IMR-90 (cell line): ENCODE results near the gene UGT1A10. TPM values are rescaled to one million over a fixed set of nuclear protein-coding genes. Genes with fewer than 3 reads are reported as not detected.

Experiments
- ATAC-seq: fragments of 200-7000 bp; cut with Tn5 transposase; 2 replicates; pipeline ENCODE4 v1.9.1; 2020; ENCODE audit warnings: low read depth, mild to moderate bottlenecking, moderate library complexity
- BruUV-seq: library from RNA; stranded (reverse); fragments of 400-500 nt; replicated peaks from 2 replicates; lab custom pipeline; 2021; lab: Mats Ljungman, UMichigan
- CTCF ChIA-PET: fragments of 300-600 bp; formaldehyde crosslinking; extraction: SDS; loops from one replicate; lab custom pipeline; 2021; ENCODE audit warnings: antibody characterized with exemption; lab: Yijun Ruan, JAX
- POLR2A ChIA-PET: fragments of 300-600 bp; sonication (Branson Sonifier 250); formaldehyde crosslinking; loops from one replicate; lab custom pipeline; 2022; ENCODE audit warnings: antibody characterized with exemption; ENCODE audit not compliant: unreplicated experiment; lab: Charles Lee
- DNase-seq: peaks from one replicate; pipeline ENCODE4 v3.0.0; 2013
- H2AFZ ChIP-seq: replicated peaks from 2 replicates; pipeline ENCODE3; 2013; ENCODE audit warnings: low read length, mild to moderate bottlenecking; ENCODE audit not compliant: poor library complexity
- H2AK5ac ChIP-seq: 2 replicates; pipeline ENCODE4 v1.6.1; 2013; ENCODE audit warnings: low read depth, low read length, inconsistent platforms
- H2AK9ac ChIP-seq: replicated peaks from 2 replicates; pipeline ENCODE3; 2013; ENCODE audit warnings: mild to moderate bottlenecking, low read depth, low read length, moderate library complexity; ENCODE audit not compliant: poor library complexity
- H2BK120ac ChIP-seq: 2 replicates; pipeline ENCODE4 v1.6.1; 2013; ENCODE audit warnings: low read depth, low read length, inconsistent platforms
- H2BK15ac ChIP-seq: 3 replicates; pipeline ENCODE4 v1.6.1; 2013; ENCODE audit warnings: low read depth, low read length, inconsistent platforms
- H2BK20ac ChIP-seq: 2 replicates; pipeline ENCODE4 v1.6.1; 2013; ENCODE audit warnings: low read depth, mild to moderate bottlenecking, inconsistent platforms, low read length, moderate library complexity
- H2BK5ac ChIP-seq: 2 replicates; pipeline ENCODE4 v1.6.1; 2013; ENCODE audit warnings: mild to moderate bottlenecking, low read depth, low read length, inconsistent platforms; ENCODE audit not compliant: poor library complexity, severe bottlenecking
- H3K14ac ChIP-seq: replicated peaks from 2 replicates; pipeline ENCODE4 v1.6.1; 2013; ENCODE audit warnings: low read depth, low read length, inconsistent platforms
- H3K18ac ChIP-seq: 2 replicates; pipeline ENCODE4 v1.6.1; 2013; ENCODE audit warnings: low read depth, low read length, control low read depth
- H3K23ac ChIP-seq: 2 replicates; pipeline ENCODE4 v1.6.1; 2013; ENCODE audit warnings: low read depth, low read length, inconsistent platforms
- H3K27ac ChIP-seq: 2 replicates; pipeline ENCODE4 v1.5.1; 2013; ENCODE audit warnings: mild to moderate bottlenecking, control low read depth, low read length; ENCODE audit not compliant: insufficient read depth
- H3K27me3 ChIP-seq: 2 replicates; pipeline ENCODE4 v1.6.1; 2013; ENCODE audit warnings: low read length; ENCODE audit not compliant: control insufficient read depth, insufficient read depth
- H3K36me3 ChIP-seq: 2 replicates; pipeline ENCODE4 v1.6.1; 2013; ENCODE audit warnings: low read length, mixed read lengths; ENCODE audit not compliant: control insufficient read depth, insufficient read depth
- H3K4ac ChIP-seq: 2 replicates; pipeline ENCODE4 v1.6.1; 2013; ENCODE audit warnings: low read depth, low read length, inconsistent platforms
- H3K4me1 ChIP-seq: 2 replicates; pipeline ENCODE4 v1.6.1; 2013; ENCODE audit warnings: low read length, mixed read lengths; ENCODE audit not compliant: control insufficient read depth, insufficient read depth
- H3K4me2 ChIP-seq: 2 replicates; pipeline ENCODE4 v1.6.1; 2013; ENCODE audit warnings: low read depth, mild to moderate bottlenecking, control low read depth, low read length, moderate library complexity
- H3K4me3 ChIP-seq: 2 replicates; pipeline ENCODE4 v1.5.1; 2013; ENCODE audit warnings: low read depth, mild to moderate bottlenecking, control low read depth, low read length, moderate library complexity; ENCODE audit not compliant: insufficient read depth
- H3K56ac ChIP-seq: 2 replicates; pipeline ENCODE4 v1.6.1; 2013; ENCODE audit warnings: low read length, inconsistent platforms; ENCODE audit not compliant: insufficient read depth; ENCODE audit errors: extremely low read depth
- H3K79me1 ChIP-seq, 2 experiments: 2 replicates each; pipeline ENCODE4 v1.6.1; 2013; ENCODE audit warnings: low read length in 2 of 2, inconsistent platforms in 1 of 2, low read depth in 1 of 2
- H3K9ac ChIP-seq: 2 replicates; pipeline ENCODE4 v1.6.1; 2013; ENCODE audit warnings: low read depth, low read length, control low read depth
- H3K9me1 ChIP-seq: 2 replicates; pipeline ENCODE4 v1.6.1; 2013; ENCODE audit warnings: low read length, inconsistent platforms; ENCODE audit not compliant: insufficient read depth
- H3K9me3 ChIP-seq: 2 replicates; pipeline ENCODE4 v1.6.1; 2013; ENCODE audit warnings: low read length; ENCODE audit not compliant: control insufficient read depth, insufficient read depth
- H4K20me1 ChIP-seq: 2 replicates; pipeline ENCODE4 v1.6.1; 2013; ENCODE audit warnings: low read length, inconsistent platforms; ENCODE audit not compliant: insufficient read depth
- H4K5ac ChIP-seq: 2 replicates; pipeline ENCODE4 v1.6.1; 2013; ENCODE audit warnings: mild to moderate bottlenecking, low read depth, low read length, control low read depth
- H4K8ac ChIP-seq, 2 experiments: 2 replicates each; pipeline ENCODE4 v1.6.1; 2013; ENCODE audit warnings: low read depth in 2 of 2, low read length in 2 of 2, control low read depth in 1 of 2, inconsistent platforms in 1 of 2
- H4K91ac ChIP-seq: 2 replicates; pipeline ENCODE4 v1.6.1; 2013; ENCODE audit warnings: low read depth, low read length, inconsistent platforms; ENCODE audit not compliant: insufficient read depth
- FOS ChIP-seq: fragments of 150-350 bp; IDR thresholded peaks from 2 replicates; pipeline ENCODE4 v1.6.1; 2016; ENCODE audit warnings: low read depth, low read length
- MAFK ChIP-seq: IDR thresholded peaks from 2 replicates; pipeline ENCODE4 v1.6.1; 2012; ENCODE audit warnings: low read depth, low read length, improper control_type of control experiment
- MXI1 ChIP-seq: IDR thresholded peaks from 2 replicates; pipeline ENCODE4 v1.6.1; 2012; ENCODE audit warnings: low read depth, mild to moderate bottlenecking, low read length, moderate library complexity, borderline replicate concordance
- NFE2L2 ChIP-seq: fragments of 150-350 bp; IDR thresholded peaks from 2 replicates; pipeline ENCODE4 v1.6.1; 2016; ENCODE audit warnings: low read depth, mild to moderate bottlenecking, low read length
- POLR2A ChIP-seq: IDR thresholded peaks from 2 replicates; pipeline ENCODE4 v1.6.1; 2012; ENCODE audit warnings: mild to moderate bottlenecking, low read depth, low read length
- RAD21 ChIP-seq: IDR thresholded peaks from 2 replicates; pipeline ENCODE4 v1.6.1; 2012; ENCODE audit warnings: low read length, improper control_type of control experiment
- RFX5 ChIP-seq: IDR thresholded peaks from 2 replicates; pipeline ENCODE4 v1.8.0; 2012; ENCODE audit warnings: low read depth, mild to moderate bottlenecking, low read length, moderate library complexity
- WGBS, 2 experiments: methylation state at CpG; one replicate each; pipeline versions ENCODE4 v1.1.5 to v1.1.7; 2013; ENCODE audit warnings: missing lambda C conversion rate in 2 of 2; ENCODE audit not compliant: insufficient read length in 1 of 2; ENCODE audit errors: extremely low coverage in 2 of 2; 5-methylcytosine and 5-hydroxymethylcytosine counted together
- dilution Hi-C: fragments of 300-500 bp; cut with HindIII; formaldehyde crosslinking; loops from one replicate; pipeline ENCODE4 v1.14.3; 2018; ENCODE audit warnings: low sequenced_read_pairs; ENCODE audit not compliant: unreplicated experiment
- in situ Hi-C: fragments of 300-500 bp; cut with MboI; formaldehyde crosslinking; loops from 3 replicates; pipeline ENCODE4 v1.14.3; 2019; ENCODE audit warnings: low sequenced_read_pairs, inconsistent platforms, mixed read lengths
- intact Hi-C: fragments of 100-400 bp; cut with micrococcal nuclease; formaldehyde crosslinking; loops from 2 replicates; pipeline ENCODE4 v1.10.0; 2022
- polyA plus RNA-seq, 3 experiments: library from polyadenylated mRNA; depleted of rRNA; stranded (reverse); fragments of >200 nt; gene quantifications; 2 replicates each; pipeline ENCODE4 v1.2.3, GENCODE V29; 2012; ENCODE audit warnings: low replicate concordance in 1 of 3
- total RNA-seq: library from RNA; depleted of rRNA; stranded (reverse); fragments of >200 nt; gene quantifications from 2 replicates; pipeline ENCODE4 v1.2.3, GENCODE V29; 2012
- TF ChIP-seq, protein P1 (sequence below): fragments of 150-350 bp; IDR thresholded peaks from 2 replicates; pipeline ENCODE4 v1.6.1; 2016; ENCODE audit warnings: low read depth, mild to moderate bottlenecking, low read length, moderate library complexity, borderline replicate concordance
- TF ChIP-seq, protein P2 (sequence below): conservative IDR thresholded peaks from 2 replicates; pipeline ENCODE4 v1.5.1; 2012; ENCODE audit warnings: mild to moderate bottlenecking, low read depth, low read length, improper control_type of control experiment
- TF ChIP-seq, protein P3 (sequence below): fragments of 150-350 bp; IDR thresholded peaks from 2 replicates; pipeline ENCODE4 v1.6.1; 2017; ENCODE audit warnings: mild to moderate bottlenecking, antibody characterized with exemption, low read length, low read depth

Gene UGT1A10
- total and polyA plus RNA-seq, 2 of the 4 experiments (the other 2 are of a cell fraction), result not detected

DNA sequence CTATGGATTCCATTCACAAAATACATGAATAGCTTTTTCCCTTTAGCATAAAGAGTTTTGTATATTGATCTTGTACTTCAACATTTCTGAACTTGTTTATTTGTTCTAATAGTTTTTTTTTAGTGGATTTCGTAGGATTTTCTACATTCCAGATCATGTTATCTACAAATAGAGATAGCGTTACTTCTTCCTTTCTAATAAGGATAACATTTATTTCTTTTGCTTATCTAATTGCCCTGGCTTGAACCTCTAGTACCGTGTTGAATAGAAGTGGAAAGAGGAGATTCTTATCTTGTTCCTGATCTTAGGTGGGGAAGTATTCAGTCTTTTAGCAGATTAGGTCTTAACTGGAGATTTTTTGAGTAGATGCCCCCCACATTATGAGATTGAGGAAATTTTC lies 66.0 kb downstream of the UGT1A10 start:
- no peak overlapping the region for H3K23ac ChIP-seq
- no peak overlapping the region for H2AFZ ChIP-seq
- no peaks in the 10 kb centered on the region for H4K20me1 ChIP-seq
- no peak overlapping the region for H3K4me2 ChIP-seq
- intact Hi-C loops, result no loop called here
- no peak overlapping the region for H2AK5ac ChIP-seq
- no peaks in the 10 kb centered on the region for H3K9me1 ChIP-seq
- H3K4ac ChIP-seq, result no peak overlapping the region
- H2AK9ac ChIP-seq, result no peak overlapping the region
- ATAC-seq (no peak), DNase-seq (no peak)
- dilution Hi-C loops, result no loop called here
- H4K8ac ChIP-seq, result no peak overlapping the region
- WGBS, 2 experiments, result no CpG with 5 or more reads among the region's 3 CpGs
- H3K27ac ChIP-seq, result no peak overlapping the region
- H3K18ac ChIP-seq, result no peak overlapping the region
- no peak overlapping the region for H2BK15ac ChIP-seq
- POLR2A ChIA-PET, result no interaction called here
- no peak overlapping the region for H2BK5ac ChIP-seq
- H3K9ac ChIP-seq, result no peak overlapping the region
- H3K56ac ChIP-seq, result no peak overlapping the region
- peaks cover 11% of the 10 kb centered on the region for H3K4me1 ChIP-seq
- H2BK120ac ChIP-seq, result no peak overlapping the region
- H3K9me3 ChIP-seq, result no peaks in the 10 kb centered on the region
- no peaks in the 10 kb centered on the region for H3K79me1 ChIP-seq
- H3K4me3 ChIP-seq, result no peak overlapping the region
- no TSS peak for BruUV-seq
- CTCF ChIA-PET, result no interaction called here
- H4K5ac ChIP-seq, result no peak overlapping the region
- no peak for TF ChIP-seq MAFK
- TF ChIP-seq, protein P1, sequence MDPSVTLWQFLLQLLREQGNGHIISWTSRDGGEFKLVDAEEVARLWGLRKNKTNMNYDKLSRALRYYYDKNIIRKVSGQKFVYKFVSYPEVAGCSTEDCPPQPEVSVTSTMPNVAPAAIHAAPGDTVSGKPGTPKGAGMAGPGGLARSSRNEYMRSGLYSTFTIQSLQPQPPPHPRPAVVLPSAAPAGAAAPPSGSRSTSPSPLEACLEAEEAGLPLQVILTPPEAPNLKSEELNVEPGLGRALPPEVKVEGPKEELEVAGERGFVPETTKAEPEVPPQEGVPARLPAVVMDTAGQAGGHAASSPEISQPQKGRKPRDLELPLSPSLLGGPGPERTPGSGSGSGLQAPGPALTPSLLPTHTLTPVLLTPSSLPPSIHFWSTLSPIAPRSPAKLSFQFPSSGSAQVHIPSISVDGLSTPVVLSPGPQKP, result no peak
- TF ChIP-seq, protein P2, sequence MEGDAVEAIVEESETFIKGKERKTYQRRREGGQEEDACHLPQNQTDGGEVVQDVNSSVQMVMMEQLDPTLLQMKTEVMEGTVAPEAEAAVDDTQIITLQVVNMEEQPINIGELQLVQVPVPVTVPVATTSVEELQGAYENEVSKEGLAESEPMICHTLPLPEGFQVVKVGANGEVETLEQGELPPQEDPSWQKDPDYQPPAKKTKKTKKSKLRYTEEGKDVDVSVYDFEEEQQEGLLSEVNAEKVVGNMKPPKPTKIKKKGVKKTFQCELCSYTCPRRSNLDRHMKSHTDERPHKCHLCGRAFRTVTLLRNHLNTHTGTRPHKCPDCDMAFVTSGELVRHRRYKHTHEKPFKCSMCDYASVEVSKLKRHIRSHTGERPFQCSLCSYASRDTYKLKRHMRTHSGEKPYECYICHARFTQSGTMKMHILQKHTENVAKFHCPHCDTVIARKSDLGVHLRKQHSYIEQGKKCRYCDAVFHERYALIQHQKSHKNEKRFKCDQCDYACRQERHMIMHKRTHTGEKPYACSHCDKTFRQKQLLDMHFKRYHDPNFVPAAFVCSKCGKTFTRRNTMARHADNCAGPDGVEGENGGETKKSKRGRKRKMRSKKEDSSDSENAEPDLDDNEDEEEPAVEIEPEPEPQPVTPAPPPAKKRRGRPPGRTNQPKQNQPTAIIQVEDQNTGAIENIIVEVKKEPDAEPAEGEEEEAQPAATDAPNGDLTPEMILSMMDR, result no peak
- TF ChIP-seq RAD21, result no peak
- TF ChIP-seq FOS, result no peak
- TF ChIP-seq RFX5, result no peak
- no peak for TF ChIP-seq MXI1
- no peak for TF ChIP-seq NFE2L2
- TF ChIP-seq, protein P3, sequence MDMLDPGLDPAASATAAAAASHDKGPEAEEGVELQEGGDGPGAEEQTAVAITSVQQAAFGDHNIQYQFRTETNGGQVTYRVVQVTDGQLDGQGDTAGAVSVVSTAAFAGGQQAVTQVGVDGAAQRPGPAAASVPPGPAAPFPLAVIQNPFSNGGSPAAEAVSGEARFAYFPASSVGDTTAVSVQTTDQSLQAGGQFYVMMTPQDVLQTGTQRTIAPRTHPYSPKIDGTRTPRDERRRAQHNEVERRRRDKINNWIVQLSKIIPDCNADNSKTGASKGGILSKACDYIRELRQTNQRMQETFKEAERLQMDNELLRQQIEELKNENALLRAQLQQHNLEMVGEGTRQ, result no peak
- TF ChIP-seq POLR2A, result no peak
- in situ Hi-C loops, result no loop called here
- H2BK20ac ChIP-seq, result no peak overlapping the region
- no peak overlapping the region for H3K14ac ChIP-seq
- H3K36me3 ChIP-seq, result no peaks in the 10 kb centered on the region
- H3K27me3 ChIP-seq, result no peaks in the 10 kb centered on the region
- no peak overlapping the region for H4K91ac ChIP-seq
